HepG2 (cell line): ENCODE data around the gene SIGMAR1. TPM values are rescaled to one million over a fixed set of nuclear protein-coding genes. Genes with fewer than 3 reads are reported as not detected.

Source experiments
- ATAC-seq: fragments of 200-7000 bp; cut with Tn5 transposase; 3 replicates; pipeline ENCODE4 v1.9.1; 2020; ENCODE audit warnings: mild to moderate bottlenecking, moderate library complexity
- BruUV-seq: library from RNA; stranded (reverse); fragments of 400-500 nt; replicated peaks from 2 replicates; lab custom pipeline; 2021; lab: Mats Ljungman, UMichigan
- CTCF ChIA-PET: fragments of 300-600 bp; formaldehyde crosslinking; extraction: SDS; loops from one replicate; lab custom pipeline; 2021; ENCODE audit warnings: low total read pairs, inconsistent platforms, low intra/inter-chr PET ratio; lab: Yijun Ruan, JAX
- POLR2A ChIA-PET: fragments of 350-600 bp; sonication (Branson Sonifier 250); formaldehyde crosslinking; loops from one replicate; lab custom pipeline; 2020; ENCODE audit warnings: antibody characterized with exemption, inconsistent platforms; lab: Yijun Ruan, JAX
- DNase-seq: peaks from one replicate; pipeline ENCODE4 v3.0.0-alpha.2; 2015; ENCODE audit warnings: low spot score
- FAIRE-seq: peaks from 3 replicates; lab custom pipeline; 2011; peaks lifted over from hg19 to GRCh38; lab: Jason Lieb, UNC
- H2AFZ ChIP-seq: one replicate; pipeline ENCODE4 v1.6.1; 2011; ENCODE audit warnings: low read length, inconsistent platforms
- H3K27ac ChIP-seq: fragments of 300-600 bp; 3 replicates; pipeline ENCODE4 v1.8.0; 2011; ENCODE audit warnings: mixed run types, mild to moderate bottlenecking, mixed read lengths, low read length, inconsistent platforms; ENCODE audit not compliant: insufficient read depth; ENCODE audit errors: extremely low read length
- H3K27me3 ChIP-seq, 2 experiments: fragments of 200-600 bp in 1 of 2; 2 replicates in 1 of 2; 3 replicates in 1 of 2; pipeline versions ENCODE4 v1.6.0 to v1.8.0; 2011; ENCODE audit warnings: low read length in 2 of 2, mild to moderate bottlenecking in 2 of 2, moderate library complexity in 2 of 2, inconsistent platforms in 1 of 2; ENCODE audit not compliant: insufficient read depth in 2 of 2, control insufficient read depth in 1 of 2
- H3K36me3 ChIP-seq, 2 experiments: fragments of 200-600 bp in 1 of 2; replicated peaks in 1 of 2; 2 replicates in 1 of 2; 3 replicates in 1 of 2; pipeline versions ENCODE4 v1.5.1 to v1.8.0; 2011; ENCODE audit warnings: low read length in 2 of 2, inconsistent platforms in 1 of 2; ENCODE audit not compliant: insufficient read depth in 2 of 2, control insufficient read depth in 1 of 2
- H3K4me1 ChIP-seq: 2 replicates; pipeline ENCODE4 v1.5.1; 2012; ENCODE audit warnings: low read length, inconsistent platforms; ENCODE audit not compliant: insufficient read depth
- H3K4me2 ChIP-seq: 2 replicates; pipeline ENCODE4 v1.6.0; 2011; ENCODE audit warnings: low read depth, low read length, inconsistent platforms
- H3K4me3 ChIP-seq, 3 experiments: fragments of 200-600 bp in 1 of 3; sonication (generic), shearing (Covaris generic) in 1 of 3; replicated peaks in 1 of 3; 2 replicates each; pipeline ENCODE4 v1.5.1; 2011 to 2016; ENCODE audit warnings: low read length in 3 of 3, inconsistent platforms in 2 of 3, low read depth in 2 of 3, mild to moderate bottlenecking in 2 of 3, control low read depth in 1 of 3, mixed read lengths in 1 of 3; ENCODE audit not compliant: insufficient read depth in 1 of 3
- H3K79me2 ChIP-seq: one replicate; pipeline ENCODE4 v1.6.1; 2011; ENCODE audit warnings: low read length, inconsistent platforms; ENCODE audit not compliant: insufficient read depth
- H3K9ac ChIP-seq: 2 replicates; pipeline ENCODE4 v1.6.0; 2011; ENCODE audit warnings: mild to moderate bottlenecking, low read depth, low read length, inconsistent platforms; ENCODE audit not compliant: insufficient read depth
- H3K9me3 ChIP-seq: 2 replicates; pipeline ENCODE4 v1.5.1; 2012; ENCODE audit warnings: mild to moderate bottlenecking, low read length
- H4K20me1 ChIP-seq: 2 replicates; pipeline ENCODE4 v1.6.0; 2011; ENCODE audit warnings: inconsistent platforms, mild to moderate bottlenecking, low read length, moderate library complexity; ENCODE audit not compliant: insufficient read depth
- ARID2 ChIP-seq: sonication (generic); formaldehyde crosslinking; IDR thresholded peaks from 2 replicates; pipeline ENCODE4 v1.8.1; 2022; ENCODE audit warnings: mild to moderate bottlenecking, missing genetic modification reagents, borderline replicate concordance
- ATAD3A ChIP-seq: sonication (generic); formaldehyde crosslinking; IDR thresholded peaks from 2 replicates; pipeline ENCODE4 v1.4.0; 2020; ENCODE audit warnings: missing genetic modification reagents
- ATRX ChIP-seq: sonication (generic); formaldehyde crosslinking; IDR thresholded peaks from 2 replicates; pipeline ENCODE4 v1.4.0; 2020; ENCODE audit warnings: missing genetic modification reagents, borderline replicate concordance
- IRF2 ChIP-seq: IDR thresholded peaks from 2 replicates; pipeline ENCODE4 v1.6.1; 2018; ENCODE audit warnings: missing genetic modification reagents, missing compliant biosample characterization
- JUN ChIP-seq: sonication (generic); formaldehyde crosslinking; IDR thresholded peaks from 2 replicates; pipeline ENCODE4 v1.4.0; 2020; ENCODE audit warnings: mild to moderate bottlenecking, missing genetic modification reagents
- NCOA2 ChIP-seq: sonication (generic); formaldehyde crosslinking; IDR thresholded peaks from 2 replicates; pipeline ENCODE4 v1.8.0; 2022; ENCODE audit warnings: inconsistent platforms
- PATZ1 ChIP-seq: sonication (generic); formaldehyde crosslinking; IDR thresholded peaks from 2 replicates; pipeline ENCODE4 v1.4.0; 2020; ENCODE audit warnings: missing genetic modification reagents
- RARA ChIP-seq: IDR thresholded peaks from 2 replicates; pipeline ENCODE4 v1.6.1; 2016; ENCODE audit warnings: missing genetic modification reagents, missing compliant biosample characterization
- SMYD3 ChIP-seq: sonication (generic); formaldehyde crosslinking; IDR thresholded peaks from 2 replicates; pipeline ENCODE4 v1.8.1; 2023; ENCODE audit warnings: mild to moderate bottlenecking, missing genetic modification reagents
- THYN1 ChIP-seq: sonication (generic); formaldehyde crosslinking; IDR thresholded peaks from 2 replicates; pipeline ENCODE4 v1.8.1; 2023; ENCODE audit warnings: low read depth, mild to moderate bottlenecking, moderate library complexity, missing genetic modification reagents, borderline replicate concordance
- ZNF260 ChIP-seq: sonication (generic); formaldehyde crosslinking; IDR thresholded peaks from 2 replicates; pipeline ENCODE4 v1.4.0; 2020; ENCODE audit warnings: missing genetic modification reagents, low read depth, mild to moderate bottlenecking, borderline replicate concordance
- ZNF7 ChIP-seq: IDR thresholded peaks from 2 replicates; pipeline ENCODE4 v1.6.1; 2016; ENCODE audit warnings: missing biosample characterization, missing genetic modification reagents
- ZSCAN25 ChIP-seq: sonication (generic); formaldehyde crosslinking; IDR thresholded peaks from 2 replicates; pipeline ENCODE4 v1.8.0; 2022; ENCODE audit warnings: mild to moderate bottlenecking, missing genetic modification reagents
- WGBS: methylation state at CpG from one replicate; pipeline ENCODE4 v1.1.6; 2017; ENCODE audit warnings: low lambda C conversion rate; 5-methylcytosine and 5-hydroxymethylcytosine counted together
- in situ Hi-C: cut with HindIII; loops from 2 replicates; pipeline ENCODE4 v1.10.0; 2017; ENCODE audit warnings: low pct_unique_long_range_greater_than_20kb; ENCODE audit not compliant: extremely low pct_ligation_motif_present
- intact Hi-C: fragments of 100-400 bp; cut with micrococcal nuclease; formaldehyde crosslinking; loops from one replicate; pipeline ENCODE4 v1.10.0; 2022; ENCODE audit not compliant: unreplicated experiment
- polyA plus RNA-seq, 8 experiments: library from polyadenylated mRNA; depleted of rRNA in 3 of 8; stranded (reverse) in 7 of 8; unstranded in 1 of 8; fragments of >200 nt; fragmentation: Illumina TruSeq in 4 of 8; extraction: Trizol in 4 of 8; gene quantifications; 2 replicates each; pipeline versions ENCODE4 v1.2.1 to v1.2.3, GENCODE V29; 2011 to 2016; ENCODE audit warnings: low read depth in 4 of 8, missing spikeins in 1 of 8, mixed read lengths in 1 of 8; ENCODE audit not compliant: insufficient read depth in 1 of 8
- total RNA-seq, 5 experiments: library from RNA; depleted of rRNA; stranded (reverse); fragments of >200 nt; fragmentation: Illumina TruSeq; extraction: Trizol; gene quantifications; 2 replicates each; pipeline ENCODE4 v1.2.3, GENCODE V29; 2016; ENCODE audit warnings: low read depth in 1 of 5
- TF ChIP-seq, protein P1 (sequence below), 2 experiments: sonication (generic) in 1 of 2; formaldehyde crosslinking in 1 of 2; IDR thresholded peaks; 2 replicates each; pipeline versions ENCODE4 v1.4.0 to v1.6.1; 2018 to 2020; ENCODE audit warnings: missing genetic modification reagents in 2 of 2, borderline replicate concordance in 1 of 2, low read depth in 1 of 2, mild to moderate bottlenecking in 1 of 2, missing biosample characterization in 1 of 2
- TF ChIP-seq, protein P2 (sequence below): sonication (generic); formaldehyde crosslinking; IDR thresholded peaks from 2 replicates; pipeline ENCODE4 v1.8.0; 2022; ENCODE audit warnings: missing genetic modification reagents, mild to moderate bottlenecking, inconsistent platforms, borderline replicate concordance
- TF ChIP-seq, protein P3 (sequence below): sonication (generic); formaldehyde crosslinking; IDR thresholded peaks from 2 replicates; pipeline ENCODE4 v1.8.0; 2023; ENCODE audit warnings: mild to moderate bottlenecking, missing genetic modification reagents

The SIGMAR1 gene
- total and polyA plus RNA-seq, 2 of the 13 experiments (the other 11 are each of a cell fraction or from before 2014, with no cell fraction given): 38.9 to 60.8 TPM

GRCh38 chr9:34633851-34634550 lies 3.6 kb downstream of the SIGMAR1 start (continued):
- TF ChIP-seq, protein P1, sequence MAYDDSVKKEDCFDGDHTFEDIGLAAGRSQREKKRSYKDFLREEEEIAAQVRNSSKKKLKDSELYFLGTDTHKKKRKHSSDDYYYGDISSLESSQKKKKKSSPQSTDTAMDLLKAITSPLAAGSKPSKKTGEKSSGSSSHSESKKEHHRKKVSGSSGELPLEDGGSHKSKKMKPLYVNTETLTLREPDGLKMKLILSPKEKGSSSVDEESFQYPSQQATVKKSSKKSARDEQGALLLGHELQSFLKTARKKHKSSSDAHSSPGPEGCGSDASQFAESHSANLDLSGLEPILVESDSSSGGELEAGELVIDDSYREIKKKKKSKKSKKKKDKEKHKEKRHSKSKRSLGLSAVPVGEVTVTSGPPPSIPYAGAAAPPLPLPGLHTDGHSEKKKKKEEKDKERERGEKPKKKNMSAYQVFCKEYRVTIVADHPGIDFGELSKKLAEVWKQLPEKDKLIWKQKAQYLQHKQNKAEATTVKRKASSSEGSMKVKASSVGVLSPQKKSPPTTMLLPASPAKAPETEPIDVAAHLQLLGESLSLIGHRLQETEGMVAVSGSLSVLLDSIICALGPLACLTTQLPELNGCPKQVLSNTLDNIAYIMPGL (CRISPR knock-in tag; IDR thresholded peaks at IDR 0.05; ENCODE audit: borderline replicate concordance in 1 of 2, low read depth in 1 of 2): 0 out of 4 replicates have a peak, but pooled peaks of 1 of the 2 experiments have one; percentile 41
- TF ChIP-seq ZSCAN25 (no peak), PATZ1 (CRISPR knock-in tag) (peak; percentile 38; the same call in 1 of the 2 replicates), IRF2 (CRISPR knock-in tag) (0 out of 2 replicates have a peak, but pooled peaks have one; percentile 41)

DNA sequence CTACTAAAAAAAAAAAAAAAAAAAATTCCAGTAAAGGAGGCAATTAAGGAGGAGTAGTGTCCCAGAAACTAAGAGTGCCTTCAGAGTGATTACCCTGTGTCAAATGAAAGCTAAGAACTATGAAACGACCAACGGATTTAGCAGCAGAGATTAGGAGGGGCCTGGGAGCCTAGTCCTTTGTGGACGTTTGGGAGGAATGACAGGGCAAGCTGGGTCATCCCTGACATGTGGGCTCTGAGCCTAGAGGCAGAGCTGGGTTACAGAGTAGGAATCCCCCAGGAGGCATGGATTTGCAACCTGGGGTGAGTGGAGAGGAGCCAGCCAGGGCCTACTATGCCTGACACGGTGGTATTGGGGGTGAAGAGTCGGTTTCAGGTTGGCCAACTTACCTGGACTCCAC lies 4.4 kb downstream of the SIGMAR1 start:
- whole genome bisulfite sequencing: 62% methylated on average over 5 of the region's 5 CpGs
- TF ChIP-seq JUN (CRISPR knock-in tag) (no peak), SMYD3 (CRISPR knock-in tag) (no peak), ZNF260 (CRISPR knock-in tag) (no peak), RARA (CRISPR knock-in tag) (no peak), ATAD3A (CRISPR knock-in tag) (no peak), ATRX (no peak), ZNF7 (no peak), ARID2 (CRISPR knock-in tag) (no peak), THYN1 (CRISPR knock-in tag) (no peak), NCOA2 (CRISPR knock-in tag) (no peak)
- TF ChIP-seq, protein P2, sequence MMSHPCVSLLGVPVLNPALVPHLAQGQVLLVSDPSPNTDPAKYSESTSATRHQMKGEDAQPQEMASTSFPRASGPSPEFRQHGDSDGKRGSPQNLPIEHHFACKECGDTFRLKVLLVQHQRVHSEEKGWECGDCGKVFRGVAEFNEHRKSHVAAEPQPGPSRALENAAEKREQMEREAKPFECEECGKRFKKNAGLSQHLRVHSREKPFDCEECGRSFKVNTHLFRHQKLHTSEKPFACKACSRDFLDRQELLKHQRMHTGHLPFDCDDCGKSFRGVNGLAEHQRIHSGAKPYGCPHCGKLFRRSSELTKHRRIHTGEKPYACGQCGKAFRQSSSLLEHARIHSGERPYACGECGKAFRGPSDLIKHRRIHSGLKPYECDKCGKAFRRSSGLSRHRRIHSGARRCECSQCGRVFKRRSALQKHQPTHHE (CRISPR knock-in tag): no peak
- TF ChIP-seq, protein P3, sequence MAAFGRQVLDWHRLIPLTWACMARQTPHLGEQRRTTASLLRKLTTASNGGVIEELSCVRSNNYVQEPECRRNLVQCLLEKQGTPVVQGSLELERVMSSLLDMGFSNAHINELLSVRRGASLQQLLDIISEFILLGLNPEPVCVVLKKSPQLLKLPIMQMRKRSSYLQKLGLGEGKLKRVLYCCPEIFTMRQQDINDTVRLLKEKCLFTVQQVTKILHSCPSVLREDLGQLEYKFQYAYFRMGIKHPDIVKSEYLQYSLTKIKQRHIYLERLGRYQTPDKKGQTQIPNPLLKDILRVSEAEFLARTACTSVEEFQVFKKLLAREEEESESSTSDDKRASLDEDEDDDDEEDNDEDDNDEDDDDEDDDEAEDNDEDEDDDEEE (CRISPR knock-in tag): no peak

More for the DNA sequence above, 4.4 kb downstream of the SIGMAR1 start:
- DNase-seq: no peak
- Histone ChIP-seq H3K9me3 (no peaks in the 10 kb centered on the region), H3K79me2 (peaks cover 14% of the 10 kb centered on the region), H3K4me3 (no peak overlapping the region), H4K20me1 (no peaks in the 10 kb centered on the region), H3K9ac (no peak overlapping the region), H3K27ac (no peak overlapping the region), H3K27me3 (peaks cover 0 to 4% of the 10 kb centered on the region in 2 experiments; a peak in 1 of 5 replicates), H3K36me3 (peaks cover 3 to 4% of the 10 kb centered on the region in 2 experiments; a peak in 3 of 5 replicates), H2AFZ (no peak overlapping the region), H3K4me1 (peaks cover 60% of the 10 kb centered on the region), H3K4me2 (no peak overlapping the region)
- CTCF ChIA-PET: interaction anchor here (1.1 to 4.5 kb wide), 7 partner anchors 13 to 196 kb away, joined by 3 to 54 read pairs (median 7); partner anchors contain the start of genes GALT and RPP25L
- POLR2A ChIA-PET: interaction anchor here (0.7 to 6.9 kb wide), 3 partner anchors 13 to 26 kb away, joined by 3 to 100 read pairs (median 3); partner anchors contain the start of genes GALT and IL11RA
- in situ Hi-C loops: no loop called here
- FAIRE-seq: no peak
- BruUV-seq: no TSS peak
- ATAC-seq: no peak
- intact Hi-C loops: no loop called here
